G401.6 (cell line): ENCODE data around the gene SLC6A7.

Source experiments
- FAIRE-seq: peaks from 2 replicates; lab custom pipeline; 2012; peaks lifted over from hg19 to GRCh38; lab: Jason Lieb, UNC

Gene SLC6A7

GRCh38 chr5:150156027-150156368 is 33.9 kb upstream of the SLC6A7 start:
- FAIRE-seq, result no peak

GRCh38 chr5:150156540-150156939 is 33.3 kb upstream of the SLC6A7 start:
- no peak for FAIRE-seq

DNA sequence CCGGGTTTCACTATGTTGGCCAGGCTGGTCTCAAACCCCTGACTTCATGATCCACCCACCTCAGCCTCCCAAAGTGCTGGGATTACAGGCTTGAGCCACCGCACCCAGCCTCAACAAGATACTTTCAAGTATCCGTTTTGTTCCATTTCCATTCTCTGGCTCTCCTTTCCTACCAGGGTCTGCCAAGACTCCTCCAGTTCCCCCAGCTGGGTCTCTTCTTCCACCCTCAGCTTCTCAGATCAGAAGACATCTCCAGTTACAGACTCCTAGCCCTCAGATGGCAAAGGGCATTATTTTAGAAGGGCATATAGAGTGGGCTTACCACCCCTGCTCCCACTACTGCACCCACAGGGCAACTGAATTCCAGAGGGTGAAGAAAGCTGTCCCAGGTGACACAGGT is 32.7 kb upstream of the SLC6A7 start:
- no peak for FAIRE-seq

GRCh38 chr5:150158170-150158949 is 31.5 kb upstream of the SLC6A7 start:
- FAIRE-seq, result no peak

DNA sequence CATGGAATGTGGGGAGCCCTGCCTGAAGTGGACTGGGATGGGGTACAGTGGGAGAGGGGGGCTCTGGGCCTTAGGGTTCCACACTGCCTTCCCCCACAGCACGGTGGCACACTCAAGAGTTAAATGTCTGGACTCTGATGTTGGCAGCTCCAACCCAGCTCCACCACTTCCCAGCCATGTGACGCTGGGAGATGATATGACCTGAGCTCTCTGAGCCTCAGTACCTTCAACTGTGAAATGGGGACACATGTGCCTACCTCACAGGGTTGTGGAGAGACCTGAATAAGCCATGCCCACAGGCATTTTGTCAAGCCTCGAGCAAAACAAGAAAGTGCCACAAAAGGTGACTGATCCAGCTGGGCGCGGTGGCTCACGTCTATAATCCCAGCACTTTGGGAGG is 30.8 kb upstream of the SLC6A7 start:
- no peak for FAIRE-seq

- FAIRE-seq, result no peak
Measured at GRCh38 chr5:150159741-150160179, 30.1 kb upstream of the SLC6A7 start.

- no peak for FAIRE-seq
Measured at GRCh38 chr5:150160448-150161081, 29.3 kb upstream of the SLC6A7 start.

GRCh38 chr5:150161242-150162141 is 28.4 kb upstream of the SLC6A7 start:
- no peak for FAIRE-seq

DNA sequence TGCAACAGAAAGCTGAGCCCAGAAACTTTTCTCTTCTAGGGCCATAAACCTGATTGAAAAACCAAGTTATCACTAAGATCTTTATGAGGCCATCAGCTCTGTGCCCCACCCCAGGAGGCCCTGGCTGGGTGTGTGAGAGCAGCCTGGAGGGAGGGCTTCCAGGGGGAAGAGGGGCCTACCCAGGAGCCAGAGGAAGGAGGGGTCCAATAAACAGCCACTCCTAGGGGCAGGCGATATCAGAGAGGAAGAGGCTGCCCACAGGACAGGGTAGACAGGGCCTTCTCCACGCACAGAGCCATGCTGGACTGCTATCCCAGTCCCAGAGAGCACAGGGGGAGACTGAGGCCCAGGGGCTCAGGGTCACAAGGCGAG is 27.7 kb upstream of the SLC6A7 start:
- no peak for FAIRE-seq

DNA sequence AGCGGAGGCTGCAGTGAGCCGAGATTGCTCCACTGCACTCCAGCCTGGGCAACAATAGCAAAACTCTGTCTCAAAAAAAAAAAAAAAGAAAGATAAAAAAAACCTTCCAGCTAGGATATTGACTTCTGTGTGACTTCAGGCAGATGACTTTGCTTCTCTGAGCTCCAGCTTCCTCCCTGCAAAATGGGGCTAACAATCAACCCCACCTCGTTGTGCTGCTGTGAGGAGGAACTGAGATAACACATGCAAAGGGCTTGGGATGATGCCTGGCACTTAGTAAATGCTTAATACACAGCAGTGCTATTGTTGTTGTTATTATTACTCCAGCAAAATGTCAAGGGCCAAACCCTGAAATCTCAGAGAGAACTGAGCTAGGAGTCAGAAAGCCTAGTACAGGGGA is 26.8 kb upstream of the SLC6A7 start:
- no peak for FAIRE-seq

DNA sequence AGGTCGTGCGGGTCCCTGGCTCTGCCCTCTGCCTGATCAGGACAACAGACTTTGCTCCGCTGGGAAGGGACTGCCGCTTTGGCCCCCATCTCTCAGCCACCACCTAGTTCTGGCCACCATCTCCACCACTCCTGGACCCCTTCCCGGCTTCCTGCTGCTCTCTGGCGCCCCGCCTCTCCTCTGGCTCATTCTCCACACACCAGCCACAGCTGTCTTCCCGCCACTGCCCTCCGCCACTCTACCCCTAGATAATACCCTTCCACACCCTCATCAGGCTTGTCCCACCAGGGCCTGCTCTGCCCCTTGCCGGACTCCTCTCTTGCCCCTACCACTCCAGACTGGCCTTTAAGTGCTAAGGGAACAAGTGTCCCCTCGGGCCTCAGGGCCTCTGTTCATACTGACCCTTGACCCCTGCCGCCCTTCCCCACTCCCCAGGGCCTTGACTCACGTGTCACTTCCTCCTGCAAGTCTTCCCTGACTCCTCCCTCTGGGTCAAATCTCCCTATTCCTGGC is 26.3 kb upstream of the SLC6A7 start:
- no peak for FAIRE-seq

DNA sequence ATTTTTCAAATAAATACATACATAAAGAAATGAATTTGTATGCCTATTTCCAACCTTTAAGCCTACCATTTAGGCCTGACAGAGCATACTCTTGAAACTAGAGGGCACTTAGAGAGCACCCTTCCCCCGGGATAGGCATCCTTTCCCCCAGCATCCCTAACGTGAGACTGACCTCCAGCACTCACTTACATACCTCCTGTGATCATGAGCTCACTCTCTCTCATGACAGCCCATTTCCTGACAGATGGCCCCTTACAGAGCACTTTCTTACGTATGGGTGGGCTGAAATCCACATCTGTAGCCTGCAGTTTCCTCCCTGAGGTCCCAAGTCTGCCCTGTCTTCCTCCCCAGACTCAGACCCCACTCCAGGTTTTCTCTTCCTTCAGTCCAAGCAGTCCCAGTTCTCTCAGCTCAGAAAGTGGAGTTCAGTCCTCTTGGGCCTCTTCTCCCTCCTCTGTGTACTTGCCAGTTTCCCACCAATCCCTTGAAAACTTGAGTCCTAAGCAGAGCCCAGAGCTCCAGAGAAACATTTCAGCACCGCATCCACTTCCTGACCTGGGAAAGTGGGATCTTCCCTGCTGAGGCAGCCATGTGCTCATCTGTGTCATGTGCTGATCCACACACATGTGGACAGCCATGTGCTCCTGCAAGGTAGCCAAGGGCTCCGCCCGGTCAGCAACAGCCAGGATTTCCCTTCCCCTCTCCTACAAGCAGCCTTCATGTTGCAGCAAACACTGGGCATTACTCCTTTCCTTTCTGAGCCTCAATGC is 25.5 kb upstream of the SLC6A7 start:
- FAIRE-seq, result no peak

DNA sequence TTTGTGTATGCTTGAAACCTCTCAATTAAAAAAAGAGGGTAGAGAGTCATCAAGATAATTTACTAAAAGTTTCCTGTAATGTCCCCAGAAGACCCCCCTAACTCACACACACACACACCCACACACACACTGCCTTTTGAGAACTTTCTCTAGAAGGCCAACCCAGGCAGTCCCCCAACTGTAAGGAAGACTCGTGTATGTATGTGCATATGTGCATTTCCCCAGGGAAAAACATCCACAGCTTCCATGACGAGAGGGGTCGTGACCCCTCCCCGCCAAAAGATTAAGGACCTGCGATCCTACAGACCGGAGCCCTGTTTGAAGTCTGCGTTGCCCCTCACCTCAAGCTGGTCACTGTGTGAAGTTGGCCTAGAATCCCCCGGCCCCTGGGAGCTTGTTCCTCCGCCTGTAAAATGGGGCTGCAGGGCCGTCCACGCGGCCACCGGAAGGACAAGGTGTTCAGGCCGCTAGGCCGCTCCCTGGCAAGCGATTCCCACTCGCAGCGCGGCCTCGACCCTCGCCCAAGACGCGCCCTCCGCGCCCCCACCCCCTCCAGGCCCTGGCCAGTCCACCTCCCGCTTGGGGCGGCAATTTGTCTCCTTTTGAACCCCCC is 23.7 kb upstream of the SLC6A7 start:
- FAIRE-seq, result no peak

- FAIRE-seq, result no peak
Measured at GRCh38 chr5:150166650-150167511, 23.0 kb upstream of the SLC6A7 start, which contains the start of gene CDX1. Gene CDX1 (plus strand): TSS chr5:150166778. CDS start chr5:150166877, 99 bp downstream.

- FAIRE-seq, result no peak
Measured at GRCh38 chr5:150167512-150167850, 22.4 kb upstream of the SLC6A7 start.

DNA sequence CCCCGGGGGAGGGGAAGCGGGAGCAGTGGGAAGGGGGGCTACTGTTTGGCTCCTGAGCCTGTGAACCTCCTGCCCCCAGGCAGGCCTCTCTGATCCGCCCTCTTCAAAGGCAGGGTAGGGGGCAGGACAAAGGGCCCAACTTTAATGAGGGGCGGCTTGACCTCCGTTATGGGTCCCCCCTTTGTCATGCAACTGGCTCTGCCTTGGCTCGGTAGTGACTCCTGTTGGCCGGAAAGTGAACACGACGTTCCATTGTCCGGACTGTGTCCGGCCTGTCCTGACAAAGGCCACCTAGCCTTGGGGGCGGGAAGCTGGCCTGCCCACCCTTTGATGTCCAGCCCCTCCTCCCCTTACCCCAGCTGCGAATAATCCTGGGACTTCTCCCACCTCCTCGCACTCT is 22.0 kb upstream of the SLC6A7 start:
- no peak for FAIRE-seq

DNA sequence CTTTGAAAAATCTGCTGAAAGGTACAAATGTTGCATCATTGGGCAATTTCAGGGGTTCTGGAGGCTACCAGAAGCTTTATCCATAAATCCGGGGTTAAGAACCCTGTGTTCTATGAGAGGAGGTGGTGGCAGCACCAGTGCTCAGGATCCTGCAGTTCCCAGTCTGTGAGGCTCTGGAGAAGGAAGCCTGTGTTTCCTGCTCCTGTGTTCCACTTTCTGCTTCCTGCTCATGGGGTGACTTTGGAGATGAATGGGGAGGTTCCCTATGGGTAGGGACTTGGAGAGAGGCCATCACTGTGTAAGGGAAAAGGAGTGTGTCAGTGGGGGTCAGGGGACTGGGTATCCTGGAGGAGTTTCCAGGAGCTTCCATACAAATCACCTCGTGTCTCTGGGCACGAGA is 21.0 kb upstream of the SLC6A7 start:
- no peak for FAIRE-seq

GRCh38 chr5:150172145-150172544 is 17.7 kb upstream of the SLC6A7 start:
- FAIRE-seq, result no peak

DNA sequence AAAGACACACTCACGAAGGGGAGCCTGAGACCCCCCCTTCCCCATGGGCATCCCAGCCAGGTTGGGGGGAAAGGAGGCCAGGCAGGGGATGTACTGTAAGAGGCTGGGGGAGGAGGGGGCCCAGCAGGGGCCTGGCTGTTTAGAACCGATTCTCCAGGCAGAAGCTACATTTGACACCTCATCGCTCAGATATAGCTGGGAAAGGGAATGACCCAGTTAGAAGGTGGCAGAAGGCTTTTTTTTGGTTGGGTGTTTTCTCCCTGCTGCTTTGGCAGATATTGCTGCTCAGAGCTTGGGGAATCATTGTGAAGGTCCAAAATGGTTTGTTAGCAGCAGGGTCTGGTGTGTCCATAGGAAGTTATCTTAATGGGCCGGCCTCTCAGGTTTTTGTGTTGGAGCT is 17.3 kb upstream of the SLC6A7 start:
- FAIRE-seq, result no peak

DNA sequence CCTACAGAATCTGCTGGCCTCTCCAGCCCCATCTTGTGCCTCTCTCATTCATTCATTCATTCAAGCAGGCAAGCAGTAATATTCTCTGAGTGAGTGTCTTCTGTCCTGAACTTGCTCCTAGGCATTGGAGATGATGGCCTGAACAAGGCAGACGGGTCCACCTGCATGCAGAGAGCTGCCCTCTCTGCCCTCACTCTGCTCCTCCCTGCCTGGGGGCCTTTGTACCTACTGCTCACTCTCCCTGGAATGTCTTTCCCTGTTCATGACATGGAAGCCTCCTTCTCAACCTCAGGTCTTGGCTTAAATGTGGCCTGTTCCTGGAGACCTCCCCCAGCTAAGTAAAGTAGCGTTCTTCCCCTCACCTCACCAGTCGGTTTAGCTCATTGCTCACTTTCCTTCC is 16.7 kb upstream of the SLC6A7 start:
- no peak for FAIRE-seq

- no peak for FAIRE-seq
Measured at GRCh38 chr5:150174285-150174684, 15.6 kb upstream of the SLC6A7 start.
